ENCODE measurements around the gene CHID1. TPM values are rescaled to one million over a fixed set of nuclear protein-coding genes. Genes with fewer than 3 reads are reported as not detected.

CHID1 gene
- total and polyA plus RNA-seq, 2 experiments from 2014 or later = 54.1 to 67.3 TPM

DNA sequence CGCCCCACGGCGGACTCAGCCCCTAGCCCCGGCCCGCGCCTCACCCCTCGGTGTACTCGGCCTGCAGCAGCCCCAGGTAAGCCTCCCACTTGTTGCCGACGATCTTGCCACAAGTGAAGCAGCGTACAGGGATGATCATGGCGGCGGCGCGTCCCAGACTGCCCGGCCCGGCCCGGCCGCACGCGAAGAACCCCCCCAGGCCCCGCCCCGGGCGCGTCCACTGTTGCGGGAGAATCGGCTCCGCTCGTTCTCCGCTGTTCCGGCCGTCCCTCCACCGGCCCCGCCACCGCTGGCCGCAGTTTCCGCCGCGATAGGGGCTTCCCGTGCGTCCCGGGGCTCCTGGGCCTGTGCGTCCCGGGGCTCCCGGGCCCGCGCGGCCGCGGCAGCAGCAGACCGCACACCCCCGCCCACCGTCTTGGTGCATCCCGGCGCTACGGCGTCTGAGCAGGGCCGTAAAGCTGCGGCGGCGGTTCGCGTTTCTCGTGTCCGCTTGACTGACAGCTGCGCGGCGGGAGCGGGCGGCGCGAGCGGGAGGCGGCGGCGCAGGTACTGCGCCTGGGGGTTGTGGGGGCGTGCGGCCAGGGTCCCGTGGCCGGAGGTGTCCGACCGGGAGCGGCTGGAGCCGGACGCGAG, 68.1 kb downstream of the CHID1 start, which contains the start of the genes POLR2L and TSPAN4:
TSS of gene POLR2L (minus strand) at position 160 of the 633 bp plus-strand sequence. CDS start at position 139, 21 bp downstream.
TSS of gene TSPAN4 (plus strand) at position 483 of the 633 bp plus-strand sequence. CDS start 7,453 bp downstream, outside the sequence.
- peaks cover 19% of the 10 kb centered on the region for H3K79me2 ChIP-seq (replicated peaks; ENCODE audit: insufficient read depth)
- DNase-seq (ENCODE audit: low spot score) (peak; percentile 96), ATAC-seq (peak; percentile 10)
- H2AFZ ChIP-seq = peak within 1 kb of the TSS; percentile 88
- H3K36me3 ChIP-seq (ENCODE audit: insufficient read depth) = peaks cover 6% of the 10 kb centered on the region; the same call in 1 of the 2 replicates
- peaks cover 20% of the 10 kb centered on the region; the same call in 1 of the 2 replicates for H3F3A ChIP-seq (replicated peaks; ENCODE audit: low read depth)
- H3K4me2 ChIP-seq = peak within 1 kb of the TSS; percentile 91
- TF ChIP-seq CREB1 (CRISPR knock-in tag; IDR thresholded peaks at IDR 0.05; ENCODE audit: low read depth) (0 out of 2 replicates have a peak, but pooled peaks have one; percentile 26), POLR2AphosphoS5 (IDR thresholded peaks at IDR 0.05; ENCODE audit: low read depth) (peak; percentile 98), NANOG (IDR thresholded peaks at IDR 0.05; ENCODE audit: borderline replicate concordance) (no peak)
- TF ChIP-seq, protein P1, sequence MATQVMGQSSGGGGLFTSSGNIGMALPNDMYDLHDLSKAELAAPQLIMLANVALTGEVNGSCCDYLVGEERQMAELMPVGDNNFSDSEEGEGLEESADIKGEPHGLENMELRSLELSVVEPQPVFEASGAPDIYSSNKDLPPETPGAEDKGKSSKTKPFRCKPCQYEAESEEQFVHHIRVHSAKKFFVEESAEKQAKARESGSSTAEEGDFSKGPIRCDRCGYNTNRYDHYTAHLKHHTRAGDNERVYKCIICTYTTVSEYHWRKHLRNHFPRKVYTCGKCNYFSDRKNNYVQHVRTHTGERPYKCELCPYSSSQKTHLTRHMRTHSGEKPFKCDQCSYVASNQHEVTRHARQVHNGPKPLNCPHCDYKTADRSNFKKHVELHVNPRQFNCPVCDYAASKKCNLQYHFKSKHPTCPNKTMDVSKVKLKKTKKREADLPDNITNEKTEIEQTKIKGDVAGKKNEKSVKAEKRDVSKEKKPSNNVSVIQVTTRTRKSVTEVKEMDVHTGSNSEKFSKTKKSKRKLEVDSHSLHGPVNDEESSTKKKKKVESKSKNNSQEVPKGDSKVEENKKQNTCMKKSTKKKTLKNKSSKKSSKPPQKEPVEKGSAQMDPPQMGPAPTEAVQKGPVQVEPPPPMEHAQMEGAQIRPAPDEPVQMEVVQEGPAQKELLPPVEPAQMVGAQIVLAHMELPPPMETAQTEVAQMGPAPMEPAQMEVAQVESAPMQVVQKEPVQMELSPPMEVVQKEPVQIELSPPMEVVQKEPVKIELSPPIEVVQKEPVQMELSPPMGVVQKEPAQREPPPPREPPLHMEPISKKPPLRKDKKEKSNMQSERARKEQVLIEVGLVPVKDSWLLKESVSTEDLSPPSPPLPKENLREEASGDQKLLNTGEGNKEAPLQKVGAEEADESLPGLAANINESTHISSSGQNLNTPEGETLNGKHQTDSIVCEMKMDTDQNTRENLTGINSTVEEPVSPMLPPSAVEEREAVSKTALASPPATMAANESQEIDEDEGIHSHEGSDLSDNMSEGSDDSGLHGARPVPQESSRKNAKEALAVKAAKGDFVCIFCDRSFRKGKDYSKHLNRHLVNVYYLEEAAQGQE (IDR thresholded peaks at IDR 0.05; ENCODE audit: unreplicated experiment) = no peak
- TF ChIP-seq, protein P2, sequence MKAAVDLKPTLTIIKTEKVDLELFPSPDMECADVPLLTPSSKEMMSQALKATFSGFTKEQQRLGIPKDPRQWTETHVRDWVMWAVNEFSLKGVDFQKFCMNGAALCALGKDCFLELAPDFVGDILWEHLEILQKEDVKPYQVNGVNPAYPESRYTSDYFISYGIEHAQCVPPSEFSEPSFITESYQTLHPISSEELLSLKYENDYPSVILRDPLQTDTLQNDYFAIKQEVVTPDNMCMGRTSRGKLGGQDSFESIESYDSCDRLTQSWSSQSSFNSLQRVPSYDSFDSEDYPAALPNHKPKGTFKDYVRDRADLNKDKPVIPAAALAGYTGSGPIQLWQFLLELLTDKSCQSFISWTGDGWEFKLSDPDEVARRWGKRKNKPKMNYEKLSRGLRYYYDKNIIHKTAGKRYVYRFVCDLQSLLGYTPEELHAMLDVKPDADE (IDR thresholded peaks at IDR 0.05) = 0 out of 2 replicates have a peak, but pooled peaks have one; percentile 12
- TF ChIP-seq, protein P3, sequence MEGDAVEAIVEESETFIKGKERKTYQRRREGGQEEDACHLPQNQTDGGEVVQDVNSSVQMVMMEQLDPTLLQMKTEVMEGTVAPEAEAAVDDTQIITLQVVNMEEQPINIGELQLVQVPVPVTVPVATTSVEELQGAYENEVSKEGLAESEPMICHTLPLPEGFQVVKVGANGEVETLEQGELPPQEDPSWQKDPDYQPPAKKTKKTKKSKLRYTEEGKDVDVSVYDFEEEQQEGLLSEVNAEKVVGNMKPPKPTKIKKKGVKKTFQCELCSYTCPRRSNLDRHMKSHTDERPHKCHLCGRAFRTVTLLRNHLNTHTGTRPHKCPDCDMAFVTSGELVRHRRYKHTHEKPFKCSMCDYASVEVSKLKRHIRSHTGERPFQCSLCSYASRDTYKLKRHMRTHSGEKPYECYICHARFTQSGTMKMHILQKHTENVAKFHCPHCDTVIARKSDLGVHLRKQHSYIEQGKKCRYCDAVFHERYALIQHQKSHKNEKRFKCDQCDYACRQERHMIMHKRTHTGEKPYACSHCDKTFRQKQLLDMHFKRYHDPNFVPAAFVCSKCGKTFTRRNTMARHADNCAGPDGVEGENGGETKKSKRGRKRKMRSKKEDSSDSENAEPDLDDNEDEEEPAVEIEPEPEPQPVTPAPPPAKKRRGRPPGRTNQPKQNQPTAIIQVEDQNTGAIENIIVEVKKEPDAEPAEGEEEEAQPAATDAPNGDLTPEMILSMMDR (conservative IDR thresholded peaks at IDR 0.05; ENCODE audit: low read depth in 2 of 2) = no peak
- H3K4me1 ChIP-seq (ENCODE audit: insufficient read depth) = peaks cover 25% of the 10 kb centered on the region
- Mint-ChIP-seq H3K9me3 (no peaks in the 10 kb centered on the region), H3K27me3 (ENCODE audit: insufficient read depth, low read depth, poor library complexity) (peaks cover 31% of the 10 kb centered on the region), H3K4me1 (peaks cover 29% of the 10 kb centered on the region), H3K4me3 (peak within 1 kb of the TSS; percentile 88), H3K36me3 (ENCODE audit: low read depth) (peaks cover 36% of the 10 kb centered on the region), H3K27ac (peak within 1 kb of the TSS; percentile 88; the same call in 1 of the 2 replicates)
- no peaks in the 10 kb centered on the region for H3K27me3 ChIP-seq (ENCODE audit: insufficient read depth)
- H3K9me2 ChIP-seq (ENCODE audit: insufficient read depth) = no peaks in the 10 kb centered on the region
- H4K20me1 ChIP-seq (replicated peaks; ENCODE audit: insufficient read depth) = peaks cover 27% of the 10 kb centered on the region
- H3K27ac ChIP-seq (ENCODE audit: low read depth) = peak within 1 kb of the TSS; percentile 99
- H3K4me3 ChIP-seq = peak within 1 kb of the TSS; percentile 98

DNA sequence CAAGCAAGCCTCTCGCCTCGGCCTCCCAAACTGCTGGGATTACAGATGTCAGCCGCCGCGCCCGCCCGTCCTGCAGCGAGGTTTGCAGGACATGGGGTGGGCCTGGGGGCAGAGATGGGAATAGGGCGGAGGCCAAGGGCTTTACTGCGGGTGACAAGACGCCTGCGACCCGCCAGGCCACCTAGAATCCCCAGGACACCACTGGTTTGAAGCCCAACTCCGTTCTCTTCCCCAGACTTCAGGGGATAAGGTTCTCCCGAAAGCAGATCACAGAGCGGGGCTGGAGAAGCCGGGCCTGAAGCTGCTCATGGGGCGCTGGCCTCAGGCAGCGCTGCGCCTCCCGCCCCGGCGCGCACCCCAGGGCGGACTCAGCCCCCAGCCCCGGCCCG, 68.6 kb downstream of the CHID1 start:
- Histone ChIP-seq H3K9me2 (ENCODE audit: insufficient read depth) (no peaks in the 10 kb centered on the region), H3K4me3 (peak overlapping the region; percentile 98), H3K27ac (ENCODE audit: low read depth) (peak overlapping the region; percentile 93), H4K20me1 (replicated peaks; ENCODE audit: insufficient read depth) (peaks cover 31% of the 10 kb centered on the region), H3K27me3 (ENCODE audit: insufficient read depth) (no peaks in the 10 kb centered on the region), H3K36me3 (ENCODE audit: insufficient read depth) (peaks cover 6% of the 10 kb centered on the region; the same call in 1 of the 2 replicates), H3K79me2 (replicated peaks; ENCODE audit: insufficient read depth) (peaks cover 19% of the 10 kb centered on the region), H3F3A (replicated peaks; ENCODE audit: low read depth) (peaks cover 20% of the 10 kb centered on the region; the same call in 1 of the 2 replicates), H2AFZ (no peak overlapping the region), H3K4me2 (peak overlapping the region; percentile 91), H3K4me1 (ENCODE audit: insufficient read depth) (peaks cover 25% of the 10 kb centered on the region)
- Mint-ChIP-seq H3K27me3 (ENCODE audit: insufficient read depth, low read depth, poor library complexity) (peaks cover 27% of the 10 kb centered on the region), H3K9me3 (no peaks in the 10 kb centered on the region), H3K4me3 (peak overlapping the region; percentile 88), H3K36me3 (ENCODE audit: low read depth) (peaks cover 38% of the 10 kb centered on the region), H3K27ac (0 out of 2 replicates have a peak overlapping the region, but pooled peaks have one; percentile 88), H3K4me1 (peaks cover 29% of the 10 kb centered on the region)
- DNase-seq (ENCODE audit: low spot score) (no peak), ATAC-seq (no peak; the same call in 2 of the 3 replicates)
- TF ChIP-seq NANOG (IDR thresholded peaks at IDR 0.05; ENCODE audit: borderline replicate concordance) = no peak

Measured in GM23338 (cell line).